ENCODE measurements around the gene FAM98B. TPM values are rescaled to one million over a fixed set of nuclear protein-coding genes. Genes with fewer than 3 reads are reported as not detected.

The FAM98B gene
- total and polyA plus RNA-seq, 2 experiments from 2014 or later = 4.4 to 14.1 TPM

DNA sequence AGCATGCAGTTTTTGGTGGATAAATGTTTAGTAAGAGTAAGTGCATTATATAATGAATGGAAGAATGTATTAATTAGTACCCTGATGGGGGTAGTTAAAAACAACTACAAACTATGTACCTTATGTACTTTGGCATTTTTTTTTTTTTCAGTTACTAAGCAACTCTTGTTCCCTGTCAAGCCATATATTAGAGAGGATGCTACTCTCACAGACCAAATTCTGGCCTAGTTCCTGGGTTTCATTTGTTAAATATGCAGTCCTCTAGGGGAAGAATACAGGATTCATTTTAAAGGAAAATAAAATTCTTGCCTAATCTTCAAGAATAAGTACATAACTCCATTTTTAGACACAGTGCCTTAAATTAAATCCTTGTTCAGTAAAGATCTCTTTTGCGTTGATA, 16.9 kb downstream of the FAM98B start:
- no peak for TF ChIP-seq EZH2phosphoT487 (IDR thresholded peaks at IDR 0.05; ENCODE audit: low read depth, severe bottlenecking, unreplicated experiment)
- no peak for TF ChIP-seq CTCF (IDR thresholded peaks at IDR 0.05; ENCODE audit: poor library complexity)
- no peak for TF ChIP-seq EZH2 (IDR thresholded peaks at IDR 0.05; ENCODE audit: borderline replicate concordance)
- Histone ChIP-seq H3K9me3 (ENCODE audit: low read depth) (no peaks in the 10 kb centered on the region), H4K20me1 (ENCODE audit: insufficient read depth, poor library complexity, severe bottlenecking) (no peaks in the 10 kb centered on the region), H3K27me3 (no peaks in the 10 kb centered on the region), H2AFZ (no peak overlapping the region), H3K4me1 (ENCODE audit: insufficient read depth) (no peaks in the 10 kb centered on the region), H3K9me2 (replicated peaks; ENCODE audit: insufficient read depth) (no peaks in the 10 kb centered on the region), H3K4me2 (no peak overlapping the region), H3K27ac (no peak overlapping the region), H3K79me2 (no peaks in the 10 kb centered on the region), H3K36me3 (replicated peaks; ENCODE audit: insufficient read depth, low read depth) (no peaks in the 10 kb centered on the region), H3K4me3 (no peak overlapping the region)
- DNase-seq (ENCODE audit: low spot score) = no peak
- 94% methylated on average over 1 of the region's 1 CpG for WGBS (ENCODE audit: low lambda C conversion rate, missing lambda C conversion rate)

- H3K36me3 ChIP-seq (replicated peaks; ENCODE audit: insufficient read depth, low read depth) = no peaks in the 10 kb centered on the region
- H3K27ac ChIP-seq = no peak overlapping the region
- no peaks in the 10 kb centered on the region for H3K4me1 ChIP-seq (ENCODE audit: insufficient read depth)
- no peaks in the 10 kb centered on the region for H3K79me2 ChIP-seq
- no peak for DNase-seq (ENCODE audit: low spot score)
- no peaks in the 10 kb centered on the region for H4K20me1 ChIP-seq (ENCODE audit: insufficient read depth, poor library complexity, severe bottlenecking)
- no peak overlapping the region for H3K4me2 ChIP-seq
- no peaks in the 10 kb centered on the region for H3K27me3 ChIP-seq
- H3K9me2 ChIP-seq (replicated peaks; ENCODE audit: insufficient read depth) = no peaks in the 10 kb centered on the region
- TF ChIP-seq CTCF (IDR thresholded peaks at IDR 0.05; ENCODE audit: poor library complexity) (no peak), EZH2phosphoT487 (IDR thresholded peaks at IDR 0.05; ENCODE audit: low read depth, severe bottlenecking, unreplicated experiment) (no peak), EZH2 (IDR thresholded peaks at IDR 0.05; ENCODE audit: borderline replicate concordance) (no peak)
- 89% methylated on average over 2 of the region's 2 CpGs for WGBS (ENCODE audit: low lambda C conversion rate, missing lambda C conversion rate)
- H2AFZ ChIP-seq = no peak overlapping the region
- H3K4me3 ChIP-seq = no peak overlapping the region
- H3K9me3 ChIP-seq (ENCODE audit: low read depth) = no peaks in the 10 kb centered on the region
Measured at GRCh38 chr15:38471974-38472373, 18.0 kb downstream of the FAM98B start.

- TF ChIP-seq EZH2phosphoT487 (IDR thresholded peaks at IDR 0.05; ENCODE audit: low read depth, severe bottlenecking, unreplicated experiment) (no peak), EZH2 (IDR thresholded peaks at IDR 0.05; ENCODE audit: borderline replicate concordance) (no peak), CTCF (IDR thresholded peaks at IDR 0.05; ENCODE audit: poor library complexity) (peak; percentile 68)
- no peaks in the 10 kb centered on the region for H4K20me1 ChIP-seq (ENCODE audit: insufficient read depth, poor library complexity, severe bottlenecking)
- H3K4me1 ChIP-seq (ENCODE audit: insufficient read depth) = no peaks in the 10 kb centered on the region
- H3K27ac ChIP-seq = no peak overlapping the region
- H3K4me3 ChIP-seq = no peak overlapping the region
- no peaks in the 10 kb centered on the region for H3K36me3 ChIP-seq (replicated peaks; ENCODE audit: insufficient read depth, low read depth)
- DNase-seq (ENCODE audit: low spot score) = peak; percentile 72
- H2AFZ ChIP-seq = no peak overlapping the region
- H3K79me2 ChIP-seq = no peaks in the 10 kb centered on the region
- H3K9me2 ChIP-seq (replicated peaks; ENCODE audit: insufficient read depth) = no peaks in the 10 kb centered on the region
- WGBS (ENCODE audit: low lambda C conversion rate, missing lambda C conversion rate) = 80% methylated on average over 4 of the region's 4 CpGs
- H3K9me3 ChIP-seq (ENCODE audit: low read depth) = no peaks in the 10 kb centered on the region
- no peaks in the 10 kb centered on the region for H3K27me3 ChIP-seq
- no peak overlapping the region for H3K4me2 ChIP-seq
Measured at GRCh38 chr15:38474155-38474757, 20.3 kb downstream of the FAM98B start.
